Myocyte (in vitro differentiated cells): ENCODE measurements around the gene INPP5D. TPM values are rescaled to one million over a fixed set of nuclear protein-coding genes. Genes with fewer than 3 reads are reported as not detected.

Experiments
- total RNA-seq: library from RNA; depleted of rRNA; stranded (reverse); fragments of >200 nt; gene quantifications from 2 replicates; pipeline ENCODE4 v1.2.3, GENCODE V29; 2014

INPP5D gene
- total RNA-seq, 1 donor from 2014 or later: 1.1 TPM

Other genes starting within 250 kb of the INPP5D start
- gene SNORC, start 190.1 kb upstream of the INPP5D start, total RNA-seq: 1.5 and 2.6 TPM in 2 replicates
- 0.19 TPM in 1 of 2 replicates, not detected in the other for gene NGEF, start 47.1 kb upstream of the INPP5D start, total RNA-seq
- not detected in 2 replicates for gene NEU2, start 27.7 kb upstream of the INPP5D start, total RNA-seq
- 40.8 and 43.7 TPM in 2 replicates for gene ATG16L1, start 191.3 kb downstream of the INPP5D start, total RNA-seq
- gene SAG, start 247.5 kb downstream of the INPP5D start, total RNA-seq: not detected in 2 replicates